Aorta (tissue), 5 donors: ENCODE data around the gene IFT27. TPM values are rescaled to one million over a fixed set of nuclear protein-coding genes. Genes with fewer than 3 reads are reported as not detected.

Experiments used
- ATAC-seq: fragments of 200-7000 bp; cut with Tn5 transposase; one replicate; pipeline ENCODE4 v1.9.1; 2022; ENCODE audit warnings: moderate library complexity; ENCODE audit not compliant: low FRiP score
- DNase-seq, 2 donors: peaks; one replicate each; pipeline ENCODE4 v3.0.0-alpha.2; 2020
- H3K27ac ChIP-seq, 2 donors: one replicate each; pipeline ENCODE4 v1.5.1; 2013; ENCODE audit warnings: low read length in 2 of 2, mild to moderate bottlenecking in 2 of 2, moderate library complexity in 2 of 2, control low read depth in 1 of 2, inconsistent platforms in 1 of 2, low read depth in 1 of 2
- H3K27me3 ChIP-seq, 2 donors: one replicate each; pipeline ENCODE4 v1.6.1; 2013; ENCODE audit warnings: control low read depth in 1 of 2, low read length in 1 of 2, mild to moderate bottlenecking in 1 of 2, moderate library complexity in 1 of 2; ENCODE audit not compliant: insufficient read depth in 2 of 2, control insufficient read depth in 1 of 2
- H3K36me3 ChIP-seq, 2 donors: one replicate each; pipeline ENCODE4 v1.6.1; 2013; ENCODE audit warnings: control low read depth in 1 of 2, low read length in 1 of 2, mild to moderate bottlenecking in 1 of 2; ENCODE audit not compliant: insufficient read depth in 2 of 2, control insufficient read depth in 1 of 2
- H3K4me1 ChIP-seq, 2 donors: one replicate each; pipeline ENCODE4 v1.6.1; 2013; ENCODE audit warnings: low read length in 2 of 2, control low read depth in 1 of 2, mild to moderate bottlenecking in 1 of 2, moderate library complexity in 1 of 2; ENCODE audit not compliant: insufficient read depth in 2 of 2, control insufficient read depth in 1 of 2
- H3K4me3 ChIP-seq, 2 donors: one replicate each; pipeline ENCODE4 v1.5.1; 2013; ENCODE audit warnings: low read length in 2 of 2, control low read depth in 1 of 2, mild to moderate bottlenecking in 1 of 2
- H3K9me3 ChIP-seq: one replicate; pipeline ENCODE4 v1.6.1; 2013; ENCODE audit warnings: mild to moderate bottlenecking, low read length; ENCODE audit not compliant: control insufficient read depth
- WGBS, 2 donors: extraction: QIAGEN DNeasy Blood & Tissue Kit; methylation state at CpG; one replicate each; pipeline ENCODE4 v1.1.7; 2013; 5-methylcytosine and 5-hydroxymethylcytosine counted together
- intact Hi-C, 2 donors: fragments of 100-400 bp; cut with DNase I; formaldehyde crosslinking; loops; one replicate each; pipeline versions ENCODE4 v1.14.2 to v1.15.0; 2022
- polyA plus RNA-seq, 2 donors: library from polyadenylated mRNA; stranded (reverse); fragments of 200-250 nt; gene quantifications; one replicate each; pipeline ENCODE4 v1.2.3, GENCODE V29; 2013
- total RNA-seq, 2 donors: library from RNA; stranded (reverse); fragmentation: NEBNext Ultra II Directional; extraction: Animal tissue kit (Norgen Biotek cat#: 25700); gene quantifications; one replicate each; pipeline ENCODE4 v1.2.1, GENCODE V29; 2021
- donor health status: healthy with polysubstance abuse.
- donor health status: Bipolar disorder and iron deficiency.
- donor health status: DM: no; HTN: no; CAD: no.
- donor health status: DM: no; HTN: no; CAD: no.
- donor health status: DM: yes; HTN: yes; CAD: no.

IFT27 gene
- total and polyA plus RNA-seq, 4 donors: 9.5 to 27.4 (median 19.7) TPM

- no peaks in the 10 kb centered on the region for H3K27me3 ChIP-seq
- H3K4me3 ChIP-seq: no peak overlapping the region
- DNase-seq (no peak), ATAC-seq (no peak)
- no peak overlapping the region for H3K27ac ChIP-seq
- intact Hi-C loops: no loop called here
- 1 to 2% methylated on average over 12 of the region's 12 CpGs for WGBS, 2 donors
- no peaks in the 10 kb centered on the region for H3K36me3 ChIP-seq
- no peaks in the 10 kb centered on the region for H3K9me3 ChIP-seq
- H3K4me1 ChIP-seq: no peaks in the 10 kb centered on the region
Measured at GRCh38 chr22:36816339-36816635, 40.4 kb upstream of the IFT27 start.

DNA sequence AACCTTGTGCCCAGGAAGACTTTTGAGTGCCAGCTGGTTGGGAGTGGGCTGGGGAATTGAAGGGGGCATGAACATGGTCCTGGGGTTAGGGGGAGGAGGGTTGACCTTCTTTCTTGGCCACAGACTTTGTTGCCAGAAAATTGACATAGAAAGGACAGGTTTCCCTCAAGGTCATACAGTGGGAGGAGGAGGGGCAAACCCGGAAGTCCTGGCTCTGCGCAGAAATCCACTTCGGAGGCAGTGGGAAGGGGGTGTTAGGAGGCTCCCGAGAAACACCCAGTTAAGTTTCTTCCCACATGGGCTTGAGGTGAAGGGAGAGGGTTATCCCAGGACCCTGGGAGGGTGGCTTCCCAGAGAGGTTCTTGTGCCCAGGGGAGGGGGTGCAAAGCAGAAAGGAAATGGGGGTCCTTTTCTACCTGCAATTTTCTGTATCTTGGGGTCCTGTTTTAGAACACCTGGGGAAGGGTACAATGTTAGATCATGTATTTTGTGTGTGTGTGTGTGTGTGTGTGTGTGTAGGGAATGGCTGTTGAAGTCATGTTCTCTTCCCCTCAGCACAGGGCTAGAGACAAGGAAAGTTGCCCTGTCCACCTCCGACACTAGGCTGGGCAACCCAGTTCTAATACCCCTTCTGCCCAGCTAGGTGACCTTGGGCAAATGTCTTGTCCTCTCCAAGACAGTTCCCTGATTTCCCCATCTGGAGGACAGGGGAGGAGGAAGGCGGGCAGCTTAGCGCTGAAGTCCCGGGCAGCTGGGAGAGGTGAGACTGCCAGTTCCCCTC is 39.8 kb upstream of the IFT27 start:
- H3K36me3 ChIP-seq: no peaks in the 10 kb centered on the region
- H3K27me3 ChIP-seq: no peaks in the 10 kb centered on the region
- H3K4me1 ChIP-seq: no peaks in the 10 kb centered on the region
- DNase-seq: no peak
- intact Hi-C loops: no loop called here
- 34 to 43% methylated on average over 7 to 8 of the region's 8 CpGs for WGBS, 2 donors
- no peaks in the 10 kb centered on the region for H3K9me3 ChIP-seq
- H3K27ac ChIP-seq: no peak overlapping the region
- no peak for ATAC-seq
- no peak overlapping the region for H3K4me3 ChIP-seq

- H3K36me3 ChIP-seq: no peaks in the 10 kb centered on the region
- ATAC-seq (no peak), DNase-seq (no peak)
- 55 to 56% methylated on average over 10 of the region's 10 CpGs for WGBS, 2 donors
- no peaks in the 10 kb centered on the region for H3K4me1 ChIP-seq
- H3K27ac ChIP-seq: no peak overlapping the region
- no peaks in the 10 kb centered on the region for H3K27me3 ChIP-seq
- no peaks in the 10 kb centered on the region for H3K9me3 ChIP-seq
- no peak overlapping the region for H3K4me3 ChIP-seq
- intact Hi-C loops: no loop called here
Measured at GRCh38 chr22:36814801-36815200, 38.9 kb upstream of the IFT27 start.

DNA sequence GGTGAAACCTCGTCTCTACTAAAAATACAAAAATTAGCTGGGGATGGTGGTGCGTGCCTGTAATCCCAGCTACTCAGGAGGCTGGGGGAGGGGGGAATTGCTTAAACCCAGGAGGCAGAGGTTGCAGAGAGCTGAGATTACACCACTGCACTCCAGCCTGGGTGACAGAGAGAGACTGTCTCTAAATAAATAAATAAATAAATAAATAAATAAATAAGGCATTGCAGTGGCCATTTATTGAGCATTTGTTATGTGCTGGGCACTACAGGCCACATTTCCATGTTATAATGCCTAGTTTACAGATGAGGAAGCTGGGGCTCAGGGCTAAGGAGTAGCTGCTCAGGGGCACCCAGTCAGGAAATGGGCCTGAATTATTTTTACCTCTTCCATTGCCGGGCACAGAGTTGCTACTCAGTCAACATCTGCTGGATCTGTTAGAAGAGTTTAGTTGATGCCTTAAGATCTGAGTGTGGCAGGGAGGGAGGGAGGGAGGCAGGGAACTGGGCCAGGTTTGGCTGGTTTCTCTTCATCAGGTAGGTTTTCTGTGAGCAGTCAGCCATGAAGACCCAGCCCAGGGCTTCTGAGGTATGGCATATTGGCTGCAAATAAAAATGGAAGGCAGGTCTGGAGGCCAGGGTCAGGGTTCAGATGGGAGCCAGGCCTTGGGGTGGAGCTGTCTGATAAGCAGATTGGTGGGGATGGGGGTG is 35.3 kb upstream of the IFT27 start:
- 78 to 84% methylated on average over 3 of the region's 3 CpGs for WGBS, 2 donors
- intact Hi-C loops: no loop called here
- H3K4me1 ChIP-seq: no peaks in the 10 kb centered on the region
- DNase-seq: no peak
- H3K27ac ChIP-seq: no peak overlapping the region
- no peak for ATAC-seq
- no peaks in the 10 kb centered on the region for H3K9me3 ChIP-seq
- no peaks in the 10 kb centered on the region for H3K27me3 ChIP-seq
- H3K36me3 ChIP-seq: no peaks in the 10 kb centered on the region
- H3K4me3 ChIP-seq: no peak overlapping the region

DNA sequence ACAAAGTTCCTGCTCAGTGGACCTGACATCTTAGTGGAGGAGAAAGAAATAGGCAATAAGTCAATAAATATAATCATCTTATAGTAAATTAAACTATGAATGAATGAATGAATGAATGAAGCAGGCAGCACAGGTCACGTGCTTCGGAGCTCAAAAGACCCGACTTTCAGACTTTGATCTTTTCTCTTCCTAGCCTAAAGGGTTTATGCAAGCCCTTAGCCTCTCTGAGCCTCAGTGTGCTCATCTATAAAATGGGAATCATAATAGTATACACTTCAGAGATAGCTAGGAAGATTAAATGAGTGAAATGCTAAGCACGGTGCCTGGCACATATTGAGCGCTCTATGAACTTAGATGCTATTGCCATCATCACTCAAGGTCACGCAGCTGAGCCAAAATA is 33.4 kb upstream of the IFT27 start:
- Histone ChIP-seq H3K36me3 (no peaks in the 10 kb centered on the region), H3K27ac (no peak overlapping the region), H3K27me3 (no peaks in the 10 kb centered on the region), H3K9me3 (no peaks in the 10 kb centered on the region), H3K4me1 (no peaks in the 10 kb centered on the region), H3K4me3 (no peak overlapping the region)
- intact Hi-C loops: no loop called here
- ATAC-seq (no peak), DNase-seq (no peak)
- 89 to 92% methylated on average over 6 of the region's 6 CpGs for WGBS, 2 donors

DNA sequence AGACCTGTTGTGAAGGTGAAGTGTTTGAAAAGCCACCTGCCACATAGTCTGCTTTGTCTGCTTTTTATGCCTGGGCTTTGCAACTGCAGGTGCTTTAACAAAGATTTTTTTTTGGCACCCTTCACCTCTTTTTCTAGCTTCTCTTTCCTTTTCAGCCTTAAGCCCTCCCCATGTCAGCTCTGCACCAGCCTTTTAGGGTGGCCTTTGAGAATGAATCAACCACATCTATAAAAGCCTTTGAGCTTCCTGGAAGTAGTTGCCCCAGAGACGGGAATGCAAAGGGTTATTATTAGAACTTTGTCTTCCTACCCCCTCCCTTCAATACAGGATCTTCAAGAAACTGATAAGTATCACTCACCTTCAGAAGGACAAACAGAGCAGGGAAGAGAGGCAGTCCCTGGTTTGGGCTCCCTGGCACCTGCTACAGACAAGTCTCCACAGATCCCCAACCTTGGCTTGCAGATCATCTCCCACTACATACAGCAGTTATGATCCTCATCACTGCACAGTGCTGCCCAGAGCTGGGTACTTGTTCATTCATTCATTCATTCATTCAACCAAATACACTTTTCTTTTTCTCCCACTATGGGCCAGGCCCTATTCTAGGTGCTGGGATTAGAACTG is 32.9 kb upstream of the IFT27 start:
- Histone ChIP-seq H3K4me1 (no peaks in the 10 kb centered on the region), H3K27me3 (no peaks in the 10 kb centered on the region), H3K4me3 (no peak overlapping the region), H3K9me3 (no peaks in the 10 kb centered on the region), H3K27ac (no peak overlapping the region), H3K36me3 (no peaks in the 10 kb centered on the region)
- intact Hi-C loops: no loop called here
- no peak for DNase-seq
- ATAC-seq: no peak
- WGBS, 2 donors: 30 to 48% methylated on average over 1 of the region's 1 CpG

DNA sequence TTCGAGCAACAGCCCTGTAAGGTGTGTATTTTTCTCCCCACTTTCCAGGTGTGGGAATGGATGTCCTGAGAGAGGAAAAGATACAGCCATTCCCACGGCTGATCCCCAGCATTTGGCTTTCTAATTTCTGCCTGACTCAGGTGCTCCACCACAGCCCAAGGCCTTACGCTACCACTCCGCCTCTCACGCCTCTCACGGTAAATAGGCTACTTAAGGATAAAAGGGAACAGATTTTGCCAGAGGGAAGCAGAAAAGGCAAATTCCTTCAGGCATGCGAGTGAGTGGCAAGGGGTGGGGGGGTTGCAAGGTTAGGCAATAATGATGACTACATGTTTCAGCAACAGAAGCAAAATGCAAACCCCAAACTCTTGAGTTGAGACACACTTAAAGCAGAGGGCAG is 31.7 kb upstream of the IFT27 start:
- intact Hi-C loops: no loop called here
- Histone ChIP-seq H3K4me3 (no peak overlapping the region), H3K27me3 (no peaks in the 10 kb centered on the region), H3K27ac (no peak overlapping the region), H3K9me3 (no peaks in the 10 kb centered on the region), H3K36me3 (no peaks in the 10 kb centered on the region), H3K4me1 (no peaks in the 10 kb centered on the region)
- 76 to 77% methylated on average over 7 of the region's 7 CpGs for WGBS, 2 donors
- ATAC-seq (no peak), DNase-seq (no peak)

GRCh38 chr22:36806835-36807234 is 30.9 kb upstream of the IFT27 start:
- Histone ChIP-seq H3K36me3 (no peaks in the 10 kb centered on the region), H3K4me1 (no peaks in the 10 kb centered on the region), H3K4me3 (no peak overlapping the region), H3K9me3 (no peaks in the 10 kb centered on the region), H3K27me3 (no peaks in the 10 kb centered on the region), H3K27ac (no peak overlapping the region)
- intact Hi-C loops: no loop called here
- DNase-seq (no peak), ATAC-seq (no peak)
- WGBS, 2 donors: 35 to 42% methylated on average over 6 of the region's 6 CpGs

- Histone ChIP-seq H3K27ac (no peak overlapping the region), H3K27me3 (no peaks in the 10 kb centered on the region), H3K36me3 (no peaks in the 10 kb centered on the region), H3K9me3 (no peaks in the 10 kb centered on the region), H3K4me3 (no peak overlapping the region), H3K4me1 (no peaks in the 10 kb centered on the region)
- DNase-seq: no peak
- ATAC-seq: no peak
- intact Hi-C loops: no loop called here
- 65 to 70% methylated on average over 1 of the region's 1 CpG for WGBS, 2 donors
Measured at GRCh38 chr22:36803358-36803757, 27.4 kb upstream of the IFT27 start.
